HUES48 (cell line): Measurements from ENCODE around the gene FAM20C.

Source experiments
- H3K27ac ChIP-seq: one replicate; pipeline ENCODE4 v1.7.0; 2013; ENCODE audit warnings: low read depth, low read length, inconsistent platforms
- H3K27me3 ChIP-seq: 2 replicates; pipeline ENCODE4 v1.6.1; 2013; ENCODE audit warnings: mild to moderate bottlenecking, low read length; ENCODE audit not compliant: control insufficient read depth, insufficient read depth
- H3K36me3 ChIP-seq: 2 replicates; pipeline ENCODE4 v1.6.1; 2013; ENCODE audit warnings: low read length; ENCODE audit not compliant: control insufficient read depth, insufficient read depth
- H3K4me1 ChIP-seq: 2 replicates; pipeline ENCODE4 v1.6.1; 2013; ENCODE audit warnings: mild to moderate bottlenecking, low read length; ENCODE audit not compliant: control insufficient read depth, insufficient read depth
- H3K4me3 ChIP-seq: 2 replicates; pipeline ENCODE4 v1.5.1; 2013; ENCODE audit warnings: mild to moderate bottlenecking, low read depth, low read length
- H3K9ac ChIP-seq: 2 replicates; pipeline ENCODE4 v1.6.1; 2013; ENCODE audit warnings: mild to moderate bottlenecking, low read depth, low read length, moderate library complexity
- H3K9me3 ChIP-seq: 2 replicates; pipeline ENCODE4 v1.6.1; 2013; ENCODE audit warnings: low read length; ENCODE audit not compliant: control insufficient read depth, insufficient read depth

The FAM20C gene

DNA sequence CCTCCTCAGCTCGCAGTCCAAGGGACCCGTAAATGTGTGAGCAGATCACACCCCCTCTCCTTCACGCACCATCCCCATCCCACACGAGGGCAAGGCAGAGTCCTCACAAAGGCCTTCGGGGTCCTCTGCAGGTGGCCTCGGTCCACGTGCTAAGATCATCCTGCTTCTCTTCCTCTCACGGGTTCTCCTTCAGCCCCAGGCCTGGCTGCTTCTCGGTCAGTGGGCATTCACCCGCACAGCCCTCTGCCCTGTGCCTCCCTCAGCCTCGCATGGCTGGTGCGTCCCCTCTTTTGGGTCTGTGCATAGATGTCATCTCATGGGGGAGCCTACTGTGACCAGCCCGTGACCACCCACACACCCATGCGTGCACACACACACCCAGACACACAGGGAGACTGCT is 80.3 kb downstream of the FAM20C start:
- no peaks in the 10 kb centered on the region for H3K36me3 ChIP-seq
- no peaks in the 10 kb centered on the region for H3K27me3 ChIP-seq
- H3K4me3 ChIP-seq = no peak overlapping the region
- H3K4me1 ChIP-seq = no peaks in the 10 kb centered on the region
- H3K9ac ChIP-seq = no peak overlapping the region
- no peak overlapping the region for H3K27ac ChIP-seq
- peaks cover 48% of the 10 kb centered on the region for H3K9me3 ChIP-seq

DNA sequence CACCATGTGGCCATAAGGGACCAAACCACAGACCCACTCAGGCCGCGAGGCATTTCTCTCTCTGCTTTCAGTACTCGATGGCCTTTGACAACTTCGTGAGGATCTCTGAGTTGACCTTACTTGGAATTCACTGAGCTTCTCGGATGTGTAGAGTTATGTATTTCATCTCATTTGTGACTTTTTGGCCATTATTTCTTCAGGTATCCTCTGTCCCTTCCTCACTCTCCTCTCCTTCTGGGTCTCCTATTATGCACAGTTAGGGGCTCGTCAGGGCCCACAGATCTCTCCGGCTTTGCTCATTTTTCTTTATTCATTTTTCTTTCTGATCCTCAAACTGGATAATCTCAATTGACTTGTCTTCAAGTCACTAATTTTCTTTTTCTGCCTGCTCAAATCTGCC is 81.0 kb downstream of the FAM20C start:
- H3K9me3 ChIP-seq = peaks cover 44% of the 10 kb centered on the region
- H3K36me3 ChIP-seq = no peaks in the 10 kb centered on the region
- H3K9ac ChIP-seq = no peak overlapping the region
- H3K4me1 ChIP-seq = no peaks in the 10 kb centered on the region
- H3K27me3 ChIP-seq = no peaks in the 10 kb centered on the region
- no peak overlapping the region for H3K27ac ChIP-seq
- no peak overlapping the region for H3K4me3 ChIP-seq

DNA sequence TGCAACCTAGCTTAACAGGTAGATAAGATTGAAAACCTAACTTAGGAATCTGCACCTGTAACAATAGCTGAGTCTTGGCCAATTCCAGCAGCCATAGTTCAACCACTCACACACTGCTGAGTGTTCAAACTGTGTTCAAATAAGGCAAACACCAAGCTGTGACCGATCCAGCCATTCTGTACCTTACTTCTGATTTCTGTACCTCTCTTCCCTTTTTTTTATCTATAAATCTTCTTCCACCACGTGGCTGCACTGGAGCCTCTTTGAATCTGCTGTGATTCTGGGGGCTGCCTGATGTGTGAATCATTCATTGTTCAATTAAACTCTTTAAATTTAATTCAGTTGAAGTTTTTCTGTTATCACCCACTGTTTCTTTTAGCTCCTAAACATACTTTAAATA is 81.9 kb downstream of the FAM20C start:
- H3K4me1 ChIP-seq = no peaks in the 10 kb centered on the region
- H3K9me3 ChIP-seq = peaks cover 44% of the 10 kb centered on the region
- H3K27me3 ChIP-seq = no peaks in the 10 kb centered on the region
- H3K36me3 ChIP-seq = no peaks in the 10 kb centered on the region
- H3K27ac ChIP-seq = no peak overlapping the region
- H3K9ac ChIP-seq = no peak overlapping the region
- no peak overlapping the region for H3K4me3 ChIP-seq

DNA sequence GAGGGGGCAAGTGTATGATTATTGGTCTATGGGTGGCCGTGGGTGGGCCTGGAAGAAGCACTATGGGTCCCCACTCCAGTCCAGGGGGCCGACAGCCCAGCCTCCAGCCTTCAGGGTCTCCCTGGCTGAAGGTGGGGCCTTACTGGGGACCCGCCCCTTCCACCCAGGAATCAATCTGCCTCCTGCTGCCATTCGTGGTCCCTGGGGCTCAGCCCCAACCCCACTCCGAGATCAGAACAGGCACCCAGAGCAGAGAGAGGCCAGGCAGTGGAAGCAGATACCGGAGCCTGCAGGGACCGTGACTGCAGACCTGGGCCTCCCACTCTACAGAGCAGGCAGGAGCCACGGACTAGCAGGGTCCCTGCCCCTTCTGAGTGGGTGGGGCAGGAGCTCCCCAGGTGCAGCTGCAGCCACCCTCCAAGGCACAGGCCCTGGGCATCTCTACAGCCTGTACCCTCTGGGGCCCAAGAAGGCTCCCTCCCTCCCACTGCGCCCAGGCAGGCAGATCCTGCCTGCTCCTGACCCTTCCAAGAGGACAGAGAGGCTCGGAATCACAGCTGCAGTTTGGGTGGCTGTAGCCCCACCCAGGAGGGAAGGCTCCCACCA is 84.0 kb downstream of the FAM20C start:
- H3K4me1 ChIP-seq = no peaks in the 10 kb centered on the region
- no peak overlapping the region for H3K4me3 ChIP-seq
- no peak overlapping the region for H3K9ac ChIP-seq
- peaks cover 35% of the 10 kb centered on the region for H3K9me3 ChIP-seq
- H3K27me3 ChIP-seq = no peaks in the 10 kb centered on the region
- H3K36me3 ChIP-seq = no peaks in the 10 kb centered on the region
- no peak overlapping the region for H3K27ac ChIP-seq

DNA sequence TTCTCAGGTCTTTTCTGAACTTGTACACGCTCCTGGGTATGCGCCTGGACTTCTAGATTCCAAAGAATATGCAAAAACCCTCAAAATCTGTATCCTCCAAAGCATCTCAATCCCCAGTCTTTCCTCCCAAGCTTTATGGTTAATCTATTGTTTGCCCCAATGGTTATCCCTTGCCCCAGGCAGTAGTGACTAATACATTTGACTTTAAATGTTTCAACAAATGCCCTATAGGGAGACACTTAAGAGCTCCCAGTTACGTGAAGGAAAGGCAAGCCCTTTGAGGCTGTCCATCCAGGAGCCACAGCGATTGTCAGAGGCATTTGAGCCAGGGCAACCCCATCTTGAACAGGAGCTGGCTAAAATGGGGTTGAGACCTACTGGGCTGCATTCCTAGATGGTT is 84.9 kb downstream of the FAM20C start:
- Histone ChIP-seq H3K9me3 (peaks cover 30% of the 10 kb centered on the region), H3K36me3 (no peaks in the 10 kb centered on the region), H3K4me3 (no peak overlapping the region), H3K4me1 (no peaks in the 10 kb centered on the region), H3K27ac (no peak overlapping the region), H3K27me3 (no peaks in the 10 kb centered on the region), H3K9ac (no peak overlapping the region)

DNA sequence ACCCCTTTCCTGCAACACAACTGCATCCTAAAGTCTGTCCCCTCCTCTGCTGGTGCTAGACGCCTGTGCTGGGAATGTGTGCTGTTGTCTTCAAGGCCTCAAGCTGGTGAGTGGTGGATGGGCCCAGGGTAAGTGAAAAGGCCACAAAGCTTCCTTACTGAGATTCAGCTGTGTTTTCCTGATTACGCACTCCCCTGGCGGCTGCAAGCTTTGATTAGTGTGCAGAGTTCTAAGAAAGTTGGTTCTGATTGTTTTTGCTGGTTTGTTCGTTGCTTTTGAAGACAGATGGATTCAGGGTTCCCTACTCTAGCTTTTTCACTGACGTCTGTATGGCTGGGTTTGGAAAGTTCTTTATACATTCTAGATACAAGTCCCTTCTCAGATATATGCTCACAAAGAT is 85.7 kb downstream of the FAM20C start:
- Histone ChIP-seq H3K36me3 (no peaks in the 10 kb centered on the region), H3K4me3 (no peak overlapping the region), H3K9ac (no peak overlapping the region), H3K9me3 (peaks cover 26% of the 10 kb centered on the region), H3K27ac (no peak overlapping the region), H3K27me3 (no peaks in the 10 kb centered on the region), H3K4me1 (no peaks in the 10 kb centered on the region)

DNA sequence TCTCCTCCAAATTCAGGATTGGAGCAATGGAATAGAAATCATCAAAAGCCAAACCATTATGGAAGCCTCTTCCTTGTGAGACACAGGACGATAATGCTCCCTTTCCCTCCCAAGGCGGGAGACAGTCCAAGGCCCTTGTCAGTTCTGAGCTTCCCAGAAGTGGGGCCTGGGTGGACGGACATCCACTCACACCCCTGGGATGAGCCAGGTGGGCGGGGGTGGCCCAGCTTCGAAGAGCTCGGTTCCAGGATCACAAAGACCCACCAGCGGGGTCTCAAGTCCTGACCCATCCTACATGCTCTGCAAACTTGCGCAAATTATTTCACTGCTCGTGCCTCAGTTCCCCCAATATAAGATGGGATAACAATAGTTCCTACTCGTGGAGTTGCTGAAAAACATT is 87.5 kb downstream of the FAM20C start:
- H3K36me3 ChIP-seq = no peaks in the 10 kb centered on the region
- H3K9me3 ChIP-seq = peaks cover 17% of the 10 kb centered on the region
- H3K4me3 ChIP-seq = no peak overlapping the region
- H3K27me3 ChIP-seq = no peaks in the 10 kb centered on the region
- H3K27ac ChIP-seq = no peak overlapping the region
- no peaks in the 10 kb centered on the region for H3K4me1 ChIP-seq
- no peak overlapping the region for H3K9ac ChIP-seq

DNA sequence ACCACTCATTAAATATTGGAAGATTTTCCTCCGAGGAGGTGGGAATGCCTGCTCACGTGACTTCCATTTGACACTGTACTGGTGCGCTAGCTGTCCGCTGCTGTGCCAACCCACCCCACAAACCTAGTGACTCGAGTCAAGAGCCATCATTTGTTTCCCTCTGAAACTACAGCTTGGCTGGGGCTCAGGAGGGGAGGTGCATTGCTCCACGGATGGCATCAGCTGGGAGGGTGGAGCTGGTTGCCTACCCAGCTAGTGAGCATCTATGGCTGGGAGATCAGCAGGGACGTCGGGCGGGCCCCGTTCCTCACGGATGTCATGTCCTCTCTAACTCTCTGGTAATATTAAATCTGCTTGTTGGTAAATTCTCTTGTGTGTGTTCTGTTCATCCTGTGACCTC is 88.1 kb downstream of the FAM20C start:
- H3K27ac ChIP-seq = no peak overlapping the region
- no peak overlapping the region for H3K9ac ChIP-seq
- H3K27me3 ChIP-seq = no peaks in the 10 kb centered on the region
- H3K4me1 ChIP-seq = no peaks in the 10 kb centered on the region
- no peak overlapping the region for H3K4me3 ChIP-seq
- H3K36me3 ChIP-seq = no peaks in the 10 kb centered on the region
- H3K9me3 ChIP-seq = peaks cover 11% of the 10 kb centered on the region

DNA sequence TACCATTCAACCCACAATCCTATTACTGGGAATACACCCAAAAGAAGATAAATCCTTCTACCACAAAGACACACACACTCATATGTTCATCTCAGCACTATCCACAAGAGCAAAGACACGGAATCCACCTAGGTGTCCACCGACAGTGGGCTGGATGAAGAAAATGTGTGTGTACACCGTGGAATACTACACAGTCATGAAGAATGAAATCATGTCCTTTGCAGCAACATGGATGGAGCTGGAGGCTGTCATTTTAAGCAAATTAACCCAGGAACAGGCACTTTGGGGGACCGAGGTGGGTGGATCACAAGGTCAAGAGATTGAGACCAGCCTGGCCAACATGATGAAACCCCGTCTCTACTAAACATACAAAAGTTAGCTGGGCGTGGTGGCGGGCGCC is 89.3 kb downstream of the FAM20C start:
- Histone ChIP-seq H3K27me3 (peaks cover 8% of the 10 kb centered on the region; the same call in 1 of the 2 replicates), H3K36me3 (no peaks in the 10 kb centered on the region), H3K9me3 (peaks cover under 1% of the 10 kb centered on the region; the same call in 1 of the 2 replicates), H3K4me3 (no peak overlapping the region), H3K9ac (no peak overlapping the region), H3K4me1 (no peaks in the 10 kb centered on the region), H3K27ac (no peak overlapping the region)

DNA sequence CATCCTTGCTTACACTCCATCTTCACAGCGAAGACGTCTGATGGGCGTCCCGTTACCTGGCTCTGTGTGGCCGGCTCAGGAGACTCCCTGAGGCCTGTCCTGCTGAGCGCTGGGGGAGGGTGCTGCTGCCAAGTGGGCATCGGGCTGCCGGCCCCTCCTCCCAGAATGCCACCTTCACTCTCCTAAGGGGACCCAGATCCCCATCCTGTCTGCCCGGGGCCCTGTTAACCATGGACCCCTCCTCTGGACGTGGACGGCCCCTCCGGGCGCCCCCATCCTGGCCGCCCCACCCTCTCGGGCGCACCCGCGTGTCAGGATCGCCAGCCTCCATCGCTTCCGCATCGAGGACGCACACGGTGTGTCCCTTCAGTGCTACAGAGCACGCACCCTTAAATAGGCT is 90.2 kb downstream of the FAM20C start:
- Histone ChIP-seq H3K4me3 (no peak overlapping the region), H3K9me3 (no peaks in the 10 kb centered on the region), H3K36me3 (no peaks in the 10 kb centered on the region), H3K27me3 (peaks cover 12% of the 10 kb centered on the region), H3K9ac (no peak overlapping the region), H3K27ac (no peak overlapping the region), H3K4me1 (no peaks in the 10 kb centered on the region)

DNA sequence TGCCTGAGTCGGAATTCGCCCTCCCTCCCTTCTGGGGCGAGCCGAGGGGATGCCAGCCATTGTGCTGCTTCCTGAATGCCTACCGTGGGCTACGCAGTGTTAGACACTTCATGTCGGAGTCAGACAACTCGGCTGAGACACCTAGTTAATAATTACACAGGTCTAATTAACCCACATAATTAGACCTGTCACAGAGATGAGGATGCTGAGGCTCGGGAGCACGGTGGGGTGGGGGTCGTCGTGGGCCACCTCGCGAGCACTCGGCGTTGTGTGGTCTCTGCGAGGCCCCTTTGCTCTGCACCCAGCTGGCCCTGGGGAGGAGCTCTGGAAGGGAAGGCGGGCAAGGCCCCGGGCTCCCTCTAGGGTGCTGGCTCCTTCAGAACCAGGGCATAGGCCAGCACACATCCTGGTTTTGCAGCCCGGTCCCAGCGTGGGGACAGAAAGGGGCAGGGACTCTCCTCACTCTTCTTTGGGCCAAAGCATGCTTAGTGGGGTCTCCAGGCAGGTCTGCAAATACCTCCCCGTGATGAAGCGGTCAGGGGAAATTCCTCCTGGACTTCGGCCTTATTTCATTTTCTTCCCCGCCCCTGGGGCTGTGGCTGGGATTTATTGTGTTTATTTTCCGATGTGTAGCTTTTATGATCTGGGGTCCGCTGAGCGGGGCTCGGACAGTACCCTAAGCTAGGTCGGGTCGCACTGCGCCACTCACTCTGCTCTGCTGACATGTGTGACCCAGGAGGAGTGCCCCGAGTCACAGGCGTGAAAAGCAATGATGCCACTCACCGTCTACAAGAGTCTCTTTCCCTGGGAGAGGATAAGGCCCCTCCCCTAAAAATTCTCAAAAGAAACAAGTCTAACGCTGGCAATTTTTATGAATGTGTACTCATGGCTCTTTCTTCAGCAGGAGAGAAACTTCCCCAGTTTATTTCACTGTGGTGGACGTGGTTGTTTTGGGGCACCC is 92.7 kb downstream of the FAM20C start:
- H3K27me3 ChIP-seq = peaks cover 37% of the 10 kb centered on the region
- H3K4me3 ChIP-seq = no peak overlapping the region
- H3K27ac ChIP-seq = no peak overlapping the region
- no peaks in the 10 kb centered on the region for H3K4me1 ChIP-seq
- no peaks in the 10 kb centered on the region for H3K9me3 ChIP-seq
- H3K9ac ChIP-seq = no peak overlapping the region
- no peaks in the 10 kb centered on the region for H3K36me3 ChIP-seq
